GM18498 (cell line): ENCODE results near the gene AFF3.

Experiments
- ATAC-seq: cut with Tn5 transposase; IDR thresholded peaks from one replicate; pipeline ENCODE4 v1.9.1; 2021; ENCODE audit warnings: mild to moderate bottlenecking, moderate library complexity; ENCODE audit not compliant: unreplicated experiment

Gene AFF3

DNA sequence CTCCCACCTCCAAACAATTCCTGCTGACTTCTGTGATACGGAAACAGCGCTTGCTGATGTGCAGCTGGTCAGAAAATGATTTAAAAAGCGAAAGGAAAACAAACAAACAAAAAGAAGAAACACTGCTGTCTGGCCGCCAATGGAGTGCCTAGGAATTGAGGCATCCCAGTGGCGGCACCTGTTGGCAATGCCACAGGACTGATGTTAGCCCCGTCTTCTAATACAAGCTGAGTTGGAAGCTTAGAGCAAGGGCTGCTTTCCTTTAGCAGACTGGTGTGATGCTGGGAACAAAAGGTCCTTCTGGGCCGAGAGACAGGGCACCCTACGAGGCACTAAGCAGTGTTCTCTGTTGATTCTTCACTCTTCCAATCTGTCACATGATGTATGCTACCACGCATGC, 489.0 kb downstream of the AFF3 start:
- no peak for ATAC-seq

DNA sequence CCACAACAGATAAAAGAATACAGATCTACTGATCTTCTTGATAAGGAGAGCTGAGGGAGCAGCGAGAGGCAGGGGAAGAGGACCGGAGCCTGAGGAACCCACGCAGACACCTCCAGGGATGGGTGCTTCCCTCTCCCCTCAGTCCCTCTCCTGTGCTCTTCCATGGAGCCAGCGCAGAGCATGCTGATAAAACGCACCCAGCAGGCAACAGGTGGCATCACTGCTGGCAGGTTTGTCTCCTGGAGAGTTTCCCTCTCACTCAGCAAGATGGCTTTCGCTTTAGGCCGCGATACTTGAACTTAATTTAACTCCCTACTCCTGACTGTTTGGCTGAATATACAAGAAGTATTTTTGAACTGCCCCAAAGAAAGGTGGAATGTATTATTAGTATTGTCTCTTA, 489.5 kb downstream of the AFF3 start:
- ATAC-seq, result no peak

DNA sequence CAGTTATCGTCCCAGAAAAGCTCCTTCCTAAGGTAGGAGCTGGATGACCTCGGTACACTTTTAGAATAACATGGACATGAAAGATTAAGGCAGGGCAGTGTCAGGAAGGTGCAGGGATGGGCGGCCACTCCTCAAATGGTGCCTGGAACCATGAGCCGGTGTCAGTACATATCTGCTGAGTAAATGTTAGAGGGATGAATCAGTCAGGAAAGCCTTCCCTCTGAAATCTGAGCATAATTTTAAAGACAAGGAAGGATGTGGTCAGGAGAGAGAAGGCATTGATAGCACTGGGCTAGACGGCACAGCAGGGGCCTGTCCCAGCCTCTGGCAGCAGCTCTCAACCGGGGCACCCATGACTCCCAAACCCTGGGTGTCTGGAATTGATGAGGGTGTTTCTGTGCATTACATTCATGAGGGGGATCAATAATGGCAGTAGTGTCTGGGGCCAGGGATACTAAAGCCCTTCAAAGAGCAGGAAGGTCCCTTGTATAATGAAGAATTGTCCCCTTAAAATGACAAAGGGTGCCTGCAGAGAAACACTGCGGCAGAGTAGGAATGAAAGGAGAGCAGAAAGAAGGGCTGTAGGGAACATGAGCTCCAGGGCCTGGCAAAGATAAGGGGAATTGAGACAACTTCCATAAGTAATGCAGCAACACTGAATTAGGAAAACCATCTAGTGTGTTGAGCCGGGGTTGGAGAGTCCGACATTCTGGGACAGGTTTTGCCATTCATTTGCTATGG, 490.3 kb downstream of the AFF3 start:
- ATAC-seq, result no peak

DNA sequence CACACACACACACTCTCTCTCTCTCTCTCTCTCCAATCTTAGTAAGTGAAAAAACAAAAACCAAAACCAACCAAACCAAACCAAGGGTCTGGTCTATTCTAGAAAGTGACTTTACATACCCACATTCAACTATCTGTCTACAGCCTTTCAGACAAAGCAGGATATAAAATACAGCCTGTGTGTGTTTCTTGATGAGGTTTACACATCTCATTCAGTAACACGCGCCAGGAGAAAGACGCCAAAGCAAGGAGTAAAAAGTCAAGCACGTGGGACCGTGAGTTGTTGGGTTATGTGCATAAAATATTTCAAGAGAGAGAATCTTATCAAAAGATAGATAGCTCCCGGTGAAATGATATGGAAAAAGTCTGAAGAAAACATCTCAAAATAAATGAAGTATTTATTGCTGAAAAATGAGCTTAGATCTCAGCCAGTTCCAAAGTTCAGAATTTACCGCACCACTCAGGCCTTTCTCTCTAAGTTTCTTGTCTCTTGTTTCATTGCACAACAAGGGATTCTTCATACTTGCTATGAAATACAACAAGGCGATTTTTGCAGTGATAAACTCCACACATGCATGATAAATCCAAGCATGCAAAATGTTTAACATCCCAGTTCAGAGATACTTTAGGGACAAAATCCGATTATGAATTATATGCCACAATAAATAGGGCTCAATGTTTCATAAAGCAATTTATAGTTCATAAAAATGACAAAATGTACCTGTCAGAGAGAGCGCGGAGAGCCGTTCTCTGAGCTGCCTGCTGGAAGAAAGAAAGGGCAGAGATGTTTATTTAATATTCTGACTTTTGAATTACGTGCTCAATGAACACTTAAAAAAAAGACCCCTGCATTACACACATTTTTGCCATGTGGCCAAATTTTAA, 493.2 kb downstream of the AFF3 start:
- ATAC-seq, result no peak

DNA sequence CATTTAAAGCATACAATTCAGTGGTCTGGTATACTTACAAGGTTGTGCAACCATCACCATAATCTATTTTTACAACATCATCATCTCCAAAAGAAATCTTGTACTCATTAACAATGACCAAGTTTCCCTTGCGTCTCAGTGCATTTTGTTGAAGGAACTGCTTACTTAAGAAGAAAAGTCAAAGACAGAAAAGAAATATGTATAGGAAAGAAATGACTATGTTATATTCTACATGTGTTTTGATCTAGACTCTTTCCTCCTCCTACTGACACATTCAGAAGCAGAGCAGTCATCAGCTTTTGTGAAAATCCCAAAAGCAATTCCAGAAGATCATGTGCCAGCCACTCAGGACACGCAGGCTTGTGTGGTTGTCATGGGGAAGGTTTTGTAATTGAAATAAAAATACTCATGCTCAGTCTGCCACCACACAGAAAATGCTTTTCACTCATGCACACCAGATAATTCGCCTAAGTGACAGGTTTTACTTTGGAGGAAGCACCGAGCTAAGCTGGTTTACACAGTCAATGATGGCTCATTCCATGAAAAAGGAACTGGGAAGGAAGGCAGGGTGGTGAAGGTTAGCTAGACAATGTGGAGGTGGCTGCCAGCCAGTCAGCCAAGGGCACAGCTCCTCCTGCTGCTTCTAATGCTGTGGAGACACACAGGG, 494.1 kb downstream of the AFF3 start:
- no peak for ATAC-seq

DNA sequence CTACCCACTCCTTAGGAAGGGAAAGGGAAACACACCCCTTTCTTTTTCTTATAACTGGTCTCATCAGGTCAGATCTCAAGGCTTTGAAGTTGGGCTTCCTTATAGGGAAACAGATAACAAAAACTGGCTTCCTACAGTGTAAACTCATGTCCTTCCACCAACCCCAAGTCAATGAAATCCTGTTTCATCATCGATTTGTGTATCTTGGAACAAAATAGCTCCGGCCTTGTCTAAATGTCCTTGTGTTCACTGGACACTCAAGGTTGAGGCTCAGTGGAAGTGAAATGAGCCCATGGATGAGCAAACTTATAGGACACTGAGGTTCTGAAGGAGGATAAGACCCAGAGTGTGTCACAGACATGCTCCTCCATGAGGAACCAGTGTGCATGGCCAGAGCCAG, 496.4 kb downstream of the AFF3 start:
- no peak for ATAC-seq

DNA sequence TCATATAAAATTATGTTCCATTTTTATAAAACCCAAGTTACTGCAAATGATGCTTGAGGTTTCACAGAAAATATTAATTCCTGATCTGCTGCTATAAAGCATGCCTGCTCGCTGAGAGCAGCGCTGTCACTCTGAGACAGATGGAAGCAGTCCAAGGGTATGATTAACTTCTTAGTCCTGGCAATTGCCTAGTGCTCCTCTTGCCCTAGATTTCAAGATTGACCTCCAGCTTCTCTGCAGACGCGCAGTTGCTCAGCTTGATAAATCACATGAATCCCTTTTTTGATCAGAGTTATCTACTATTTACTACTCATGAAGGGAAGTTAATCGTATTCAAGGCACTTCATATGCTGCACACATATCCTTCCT, 498.0 kb downstream of the AFF3 start:
- no peak for ATAC-seq

DNA sequence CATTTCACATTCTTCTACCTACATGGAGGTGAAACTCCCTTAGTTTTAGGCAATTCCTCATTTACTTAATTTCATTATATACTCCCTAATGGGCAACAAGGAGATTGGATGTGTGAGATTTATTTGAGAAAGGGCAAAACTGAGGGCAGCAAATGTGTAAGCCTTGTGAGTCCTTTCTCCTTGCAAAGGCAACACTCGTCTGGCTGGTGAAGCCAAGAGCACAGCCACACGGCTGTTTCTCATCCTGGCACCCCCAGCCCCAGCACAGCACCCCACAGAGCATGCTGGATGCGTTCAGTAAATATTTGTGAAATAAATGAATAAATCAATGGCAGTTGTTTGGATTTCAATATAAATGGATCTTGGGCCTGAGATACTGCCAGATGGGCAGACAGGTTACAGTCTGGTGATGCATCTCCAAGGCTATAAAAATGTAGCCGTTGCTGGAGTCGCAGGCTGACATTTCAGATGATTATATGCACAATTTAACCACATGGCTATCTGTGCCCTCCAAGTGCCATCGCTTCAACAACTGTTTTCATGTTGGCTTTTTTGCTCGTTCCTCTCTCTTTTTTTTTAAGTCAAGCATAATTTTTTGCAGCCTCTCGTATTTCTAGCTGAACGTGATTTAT, 498.5 kb downstream of the AFF3 start:
- ATAC-seq, result no peak

DNA sequence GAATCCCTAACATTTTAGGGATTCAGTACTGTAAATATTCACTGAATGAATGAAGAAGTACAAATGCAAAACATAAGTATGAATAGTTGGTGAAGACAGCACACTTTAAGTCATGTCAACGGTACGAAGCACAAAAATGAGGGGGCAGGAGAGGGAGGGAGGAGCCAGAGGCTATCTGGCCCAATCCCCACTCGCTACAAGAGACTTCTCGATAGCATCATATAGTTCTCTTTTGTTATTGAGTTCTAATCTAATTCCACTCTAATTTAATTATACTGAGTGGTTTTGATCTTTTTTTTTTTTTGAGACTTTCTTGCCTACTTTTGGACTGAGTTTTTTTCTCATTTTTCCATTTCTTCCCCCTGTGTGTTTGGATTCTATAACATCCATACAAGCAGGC, 500.4 kb downstream of the AFF3 start:
- ATAC-seq, result no peak

DNA sequence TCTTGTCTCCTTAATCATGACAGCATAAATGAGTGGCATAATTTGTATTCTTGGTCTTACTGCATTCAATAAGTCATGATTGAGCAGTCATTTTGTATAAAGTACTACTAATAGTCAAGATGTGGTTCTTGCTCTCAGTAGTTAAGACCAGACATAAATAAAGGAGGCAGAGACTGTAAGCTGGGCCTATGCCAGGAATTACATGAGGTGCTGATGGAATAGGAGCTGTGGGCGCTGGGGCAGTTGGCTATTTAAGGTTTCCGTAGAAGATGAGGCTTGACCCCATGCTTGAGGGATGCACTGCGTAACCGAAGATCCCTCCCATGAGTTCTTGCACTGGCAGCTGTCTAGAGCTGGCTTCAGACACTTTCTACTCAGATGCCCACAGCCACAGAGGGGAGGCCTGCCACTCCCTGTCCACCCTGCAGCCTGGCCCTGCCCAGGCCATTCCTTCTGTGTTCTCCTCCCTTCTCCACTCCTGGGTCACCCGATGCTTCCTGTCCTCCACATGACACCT, 501.7 kb downstream of the AFF3 start:
- no peak for ATAC-seq

DNA sequence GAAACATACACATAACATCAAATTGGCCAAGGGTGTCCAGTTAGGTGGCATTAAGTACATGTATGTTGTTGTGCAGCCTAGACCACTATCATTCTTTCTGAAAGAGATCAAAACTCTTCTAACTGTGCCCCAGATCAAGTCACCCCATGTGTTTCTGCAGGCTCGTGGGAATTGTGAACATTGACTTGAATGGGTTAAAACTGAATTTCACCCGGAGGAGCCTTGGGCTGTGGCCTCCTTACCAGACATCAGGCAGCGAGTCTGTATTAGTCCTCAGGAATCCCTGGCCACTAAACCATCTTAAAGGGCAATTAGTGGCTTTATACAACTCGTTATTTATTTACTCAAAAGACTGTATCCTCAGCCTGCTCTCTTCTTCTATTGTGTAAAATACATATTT, 503.6 kb downstream of the AFF3 start:
- no peak for ATAC-seq

DNA sequence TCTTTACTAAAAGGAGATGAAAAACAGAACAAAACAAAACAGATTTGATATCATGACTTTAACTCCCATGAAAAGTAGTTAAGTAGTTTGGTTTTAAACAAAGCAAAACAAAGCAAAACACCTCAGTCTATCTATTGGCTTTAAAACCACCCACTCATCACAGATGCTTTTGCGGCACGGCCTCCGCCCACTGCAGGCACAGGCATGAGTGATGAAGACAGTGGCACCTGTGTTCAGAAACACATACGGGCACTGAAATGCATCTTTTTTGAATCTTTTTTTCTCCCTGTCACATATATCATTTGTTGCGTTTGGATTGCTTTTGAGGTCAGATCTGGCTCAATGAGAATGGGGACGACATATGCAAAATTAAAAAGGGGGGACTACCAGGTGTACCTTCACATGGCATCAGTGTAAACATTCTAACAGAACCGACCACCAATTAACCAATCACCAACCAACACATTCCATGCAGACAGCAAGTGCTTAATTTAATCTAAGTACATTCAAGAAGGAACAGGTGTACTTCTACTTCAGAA, 505.2 kb downstream of the AFF3 start:
- ATAC-seq, result no peak

DNA sequence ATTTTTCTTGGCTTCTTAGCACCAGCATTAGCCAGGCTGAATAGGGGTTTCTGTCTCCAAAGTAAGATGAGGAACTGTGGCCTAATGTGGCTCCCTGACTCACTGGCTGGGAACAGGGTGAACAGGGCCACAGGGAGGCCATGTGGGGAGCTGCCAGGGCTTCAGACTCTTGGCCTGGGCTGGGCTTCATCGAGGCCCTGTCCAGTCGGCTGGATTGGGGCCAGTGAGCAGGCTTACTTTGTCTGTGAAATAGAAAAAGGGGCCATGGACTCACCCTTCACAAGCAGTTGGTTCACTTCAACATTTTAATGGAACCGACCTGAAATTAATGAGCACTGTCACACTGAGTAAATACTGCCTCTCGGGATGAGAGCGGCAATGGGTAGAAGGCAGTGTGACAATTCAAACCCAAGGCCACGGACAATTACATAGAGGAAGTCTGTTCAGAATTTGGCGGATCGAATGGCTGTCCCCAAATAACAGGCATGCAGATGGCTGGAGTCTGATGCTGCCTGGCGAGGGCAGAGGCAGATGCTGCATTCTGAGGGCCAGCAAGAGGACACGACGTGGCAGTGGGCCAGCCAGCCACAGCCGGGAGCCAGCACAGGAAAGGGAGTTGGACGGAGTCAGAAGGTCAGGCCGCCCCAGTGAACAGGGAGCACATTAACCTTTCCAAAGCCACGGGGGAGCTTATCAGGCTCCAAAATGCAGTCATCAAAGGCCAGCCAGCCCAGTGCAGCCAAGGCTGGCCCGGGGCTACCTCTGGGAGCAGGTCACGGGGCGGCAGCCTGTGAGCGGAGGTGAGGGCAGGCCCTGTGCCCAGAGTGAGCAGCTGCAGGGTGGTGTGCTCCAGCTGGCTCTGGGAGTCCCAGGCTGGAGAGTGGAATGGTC, 506.0 kb downstream of the AFF3 start:
- ATAC-seq, result no peak

DNA sequence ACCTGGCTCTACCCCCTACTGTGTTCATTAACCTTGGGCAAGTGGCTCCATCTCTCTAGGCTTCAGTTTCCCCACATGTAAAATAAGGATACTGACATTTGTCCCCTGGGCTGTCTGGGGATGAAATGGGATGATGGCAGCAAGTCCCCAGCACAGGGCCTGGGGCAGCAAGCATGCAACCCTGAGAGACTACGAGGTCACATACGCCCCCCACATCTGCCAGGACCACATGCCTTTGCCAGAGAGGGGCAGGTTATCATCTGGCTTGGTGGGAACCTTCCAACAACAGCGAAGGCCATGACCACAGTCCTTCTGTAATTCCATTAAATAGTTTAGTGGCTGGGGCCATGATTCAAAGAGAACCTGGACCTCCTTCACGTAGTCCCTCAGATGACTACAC, 506.7 kb downstream of the AFF3 start:
- no peak for ATAC-seq

DNA sequence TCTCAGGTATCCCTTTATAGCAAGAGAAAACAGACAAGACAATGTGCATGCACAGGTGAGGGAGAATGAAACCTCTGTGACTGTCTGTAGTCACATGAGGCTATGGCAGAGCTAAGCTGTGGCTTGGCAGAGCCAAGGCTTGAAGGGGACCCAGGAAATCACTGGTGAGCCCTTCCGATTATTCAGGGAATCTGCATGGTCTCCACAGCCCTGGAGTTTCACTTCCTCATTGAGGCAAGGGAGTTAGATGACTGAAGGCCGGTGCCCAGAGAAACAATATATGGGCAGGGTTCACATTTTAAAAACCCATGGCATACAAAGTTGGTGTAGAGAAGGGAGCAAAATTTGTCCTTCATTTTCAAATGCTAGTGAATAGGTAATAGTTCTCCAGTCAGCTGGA, 508.2 kb downstream of the AFF3 start:
- no peak for ATAC-seq

DNA sequence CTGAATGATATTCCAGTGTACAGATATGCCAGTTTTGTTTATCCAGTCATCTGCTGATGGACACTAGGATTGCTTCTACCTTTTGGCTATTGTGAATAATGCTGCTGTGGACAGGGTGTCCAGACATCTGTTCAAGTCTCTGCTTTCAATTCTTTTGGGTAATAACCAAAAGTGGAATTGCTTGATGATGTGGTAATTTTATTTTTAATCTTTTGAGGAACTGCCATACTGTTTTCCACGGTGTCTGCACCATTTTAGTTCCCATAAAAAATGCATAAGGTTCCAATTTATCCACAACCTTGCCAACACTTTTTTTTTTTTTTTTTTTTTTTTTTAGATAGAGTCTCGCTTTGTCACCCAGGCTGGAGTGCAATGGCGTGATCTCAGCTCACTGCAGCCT, 510.7 kb downstream of the AFF3 start:
- ATAC-seq, result no peak

DNA sequence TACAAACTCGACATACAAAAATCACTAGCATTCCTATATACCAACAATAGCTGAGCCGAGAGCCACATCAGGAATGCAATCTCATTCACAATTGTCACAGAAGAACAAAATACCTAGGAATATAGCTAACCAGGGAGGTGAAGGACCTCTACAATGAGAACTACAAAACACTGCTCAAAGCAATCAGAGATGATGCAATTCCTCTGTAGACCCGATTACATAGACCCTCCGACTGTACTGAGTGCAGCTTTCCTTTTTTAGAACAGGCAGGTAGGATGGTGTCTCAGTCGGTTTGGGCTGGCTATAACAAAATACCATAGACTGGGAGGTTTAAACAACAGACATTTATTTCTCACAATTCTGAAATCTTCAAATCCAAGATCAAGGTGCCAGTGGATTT, 513.1 kb downstream of the AFF3 start:
- ATAC-seq, result no peak

DNA sequence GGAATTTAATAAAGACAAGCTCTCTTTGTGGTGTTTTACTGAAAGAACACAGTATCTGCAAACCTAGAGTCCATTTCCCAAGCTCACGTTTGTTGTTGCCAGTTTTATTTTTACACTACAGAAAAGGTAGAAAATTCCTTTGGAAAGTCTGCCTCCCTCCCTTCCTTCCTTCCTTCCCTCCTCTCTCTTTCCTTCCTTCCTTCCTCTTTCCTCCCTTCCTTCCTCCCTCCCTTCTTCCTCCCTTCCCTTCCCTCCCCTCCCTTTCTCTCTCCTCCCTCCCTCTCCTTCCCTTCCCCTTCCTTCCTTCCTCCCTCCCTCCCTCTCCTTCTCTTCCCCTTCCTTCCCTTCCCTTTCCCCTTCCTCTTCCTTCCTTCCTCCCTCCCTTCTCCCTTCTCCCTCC, 516.2 kb downstream of the AFF3 start:
- ATAC-seq, result no peak

DNA sequence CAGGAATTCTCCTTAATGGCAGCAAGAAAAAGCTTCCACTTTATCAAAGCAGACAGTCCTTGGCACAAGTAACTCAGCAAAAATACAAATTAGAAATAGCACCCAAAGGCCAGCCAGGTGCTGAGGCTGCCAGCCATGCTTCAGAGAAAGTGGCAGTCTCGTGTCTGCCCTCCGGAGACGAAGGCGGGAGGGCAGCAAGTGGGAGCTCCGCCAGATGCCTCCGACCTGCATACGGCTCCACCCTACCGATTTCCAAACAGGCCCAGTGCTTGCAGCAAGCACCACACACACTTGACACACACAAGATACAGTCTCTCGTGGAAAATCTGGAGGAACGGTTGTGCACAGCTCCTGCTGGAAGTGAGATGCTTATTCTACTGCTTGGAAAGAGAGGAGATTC, 517.7 kb downstream of the AFF3 start:
- ATAC-seq, result no peak

DNA sequence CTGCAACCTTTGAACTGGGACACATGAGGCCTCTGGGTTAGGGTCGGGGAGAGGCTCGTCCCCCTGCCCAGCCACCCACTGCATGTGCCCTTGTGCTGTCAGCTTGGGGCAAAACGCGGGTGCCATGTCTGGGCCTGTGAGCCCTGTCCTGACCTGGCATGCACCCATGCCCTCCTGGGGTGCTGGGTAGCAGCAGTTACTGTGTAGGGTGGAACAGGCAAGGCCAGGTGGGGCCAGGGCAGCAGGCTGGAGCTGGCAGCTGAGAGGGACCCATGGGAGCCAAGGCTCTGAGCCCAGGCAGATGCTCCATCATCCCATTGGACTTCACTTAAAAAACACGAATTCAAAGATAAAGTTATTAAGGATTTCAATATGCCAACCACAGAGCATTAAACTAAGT, 518.8 kb downstream of the AFF3 start:
- ATAC-seq, result no peak
